H1 (cell line): Measurements from ENCODE around the gene MRPL16. TPM values are rescaled to one million over a fixed set of nuclear protein-coding genes. Genes with fewer than 3 reads are reported as not detected.

Experiments used
- CTCF ChIA-PET: fragments of 300-600 bp; sonication (Branson Sonifier 250); formaldehyde crosslinking; loops from one replicate; lab custom pipeline; 2021; ENCODE audit not compliant: partially characterized antibody; lab: Charles Lee
- POLR2A ChIA-PET: fragments of 300-600 bp; sonication (Branson Sonifier 250); formaldehyde crosslinking; loops from one replicate; lab custom pipeline; 2021; ENCODE audit warnings: inconsistent platforms; ENCODE audit not compliant: partially characterized antibody; lab: Charles Lee
- DNase-seq, 2 experiments: peaks; one replicate each; pipeline versions ENCODE4 v3.0.0 to v3.0.0-alpha.2; 2010 to 2022; ENCODE audit warnings: low spot score in 2 of 2, low read depth in 1 of 2, mixed read lengths in 1 of 2
- FAIRE-seq: peaks from 2 replicates; lab custom pipeline; 2011; peaks lifted over from hg19 to GRCh38; lab: Jason Lieb, UNC
- H2AFZ ChIP-seq: 2 replicates; pipeline ENCODE4 v1.8.1; 2012; ENCODE audit warnings: low read length, inconsistent platforms
- H2AK5ac ChIP-seq: 2 replicates; pipeline ENCODE4 v1.6.1; 2013; ENCODE audit warnings: low read depth, low read length
- H2BK120ac ChIP-seq: replicated peaks from 2 replicates; pipeline ENCODE3; 2013; ENCODE audit warnings: low read depth, low read length, inconsistent platforms
- H2BK12ac ChIP-seq: 2 replicates; pipeline ENCODE4 v1.6.1; 2013; ENCODE audit warnings: low read depth, low read length
- H2BK15ac ChIP-seq: 2 replicates; pipeline ENCODE4 v1.6.1; 2013; ENCODE audit warnings: low read length
- H2BK20ac ChIP-seq: 2 replicates; pipeline ENCODE4 v1.6.1; 2013; ENCODE audit warnings: low read length
- H2BK5ac ChIP-seq: 2 replicates; pipeline ENCODE4 v1.6.1; 2013; ENCODE audit warnings: low read depth, low read length
- H3K14ac ChIP-seq: 2 replicates; pipeline ENCODE4 v1.6.1; 2013; ENCODE audit warnings: inconsistent platforms; ENCODE audit not compliant: insufficient read length
- H3K18ac ChIP-seq: 2 replicates; pipeline ENCODE4 v1.6.1; 2013; ENCODE audit warnings: low read length; ENCODE audit errors: extremely low read depth
- H3K23ac ChIP-seq: 2 replicates; pipeline ENCODE4 v1.6.1; 2013; ENCODE audit warnings: inconsistent platforms; ENCODE audit not compliant: insufficient read length
- H3K23me2 ChIP-seq: 2 replicates; pipeline ENCODE4 v1.6.1; 2013; ENCODE audit warnings: low read depth, low read length
- H3K27ac ChIP-seq: 2 replicates; pipeline ENCODE4 v1.6.1; 2011; ENCODE audit warnings: low read depth, low read length, inconsistent platforms
- H3K27me3 ChIP-seq, 4 experiments: replicated peaks in 1 of 4; 1 replicate in 1 of 4; 2 replicates in 3 of 4; pipeline versions ENCODE4 v1.6.1 to v1.8.1; 2011 to 2013; ENCODE audit warnings: low read length in 3 of 4, mild to moderate bottlenecking in 3 of 4, inconsistent platforms in 2 of 4, mixed read lengths in 2 of 4, moderate library complexity in 1 of 4; ENCODE audit not compliant: control insufficient read depth in 3 of 4, insufficient read depth in 3 of 4; ENCODE audit errors: extremely low read depth in 1 of 4
- H3K36me3 ChIP-seq, 4 experiments: 2 replicates each; pipeline versions ENCODE4 v1.6.1 to v1.8.1; 2011 to 2013; ENCODE audit warnings: mild to moderate bottlenecking in 4 of 4, low read length in 3 of 4, moderate library complexity in 2 of 4, control low read depth in 1 of 4, inconsistent platforms in 1 of 4; ENCODE audit not compliant: insufficient read depth in 4 of 4, control insufficient read depth in 2 of 4
- H3K4ac ChIP-seq: replicated peaks from 2 replicates; pipeline ENCODE3; 2013; ENCODE audit warnings: low read length, low read depth, mixed read lengths, inconsistent platforms; ENCODE audit not compliant: insufficient read length
- H3K4me1 ChIP-seq, 4 experiments: replicated peaks in 1 of 4; 1 replicate in 1 of 4; 2 replicates in 3 of 4; pipeline versions ENCODE4 v1.6.1 to v1.8.1; 2011 to 2013; ENCODE audit warnings: low read length in 3 of 4, inconsistent platforms in 2 of 4, mixed read lengths in 1 of 4; ENCODE audit not compliant: insufficient read depth in 4 of 4, control insufficient read depth in 3 of 4
- H3K4me2 ChIP-seq, 2 experiments: 2 replicates each; pipeline versions ENCODE4 v1.6.1 to v1.8.1; 2011 to 2013; ENCODE audit warnings: low read depth in 2 of 2, low read length in 2 of 2, control low read depth in 1 of 2, inconsistent platforms in 1 of 2, mild to moderate bottlenecking in 1 of 2; ENCODE audit not compliant: insufficient read depth in 1 of 2
- H3K4me3 ChIP-seq, 4 experiments: fragments of 200-600, 300-600 bp in 1 of 4; sonication (generic), shearing (Covaris generic), sonication (Bioruptor Twin) in 1 of 4; 2 replicates each; pipeline versions ENCODE4 v1.5.1 to v1.8.1; 2011 to 2016; ENCODE audit warnings: low read length in 4 of 4, low read depth in 3 of 4, control low read depth in 2 of 4, inconsistent platforms in 2 of 4, mild to moderate bottlenecking in 2 of 4, mixed read lengths in 1 of 4, moderate library complexity in 1 of 4; ENCODE audit not compliant: insufficient read depth in 2 of 4; ENCODE audit errors: extremely low read depth in 1 of 4
- H3K56ac ChIP-seq: replicated peaks from 2 replicates; pipeline ENCODE3; 2013; ENCODE audit warnings: low read depth, mild to moderate bottlenecking, mixed read lengths, low read length, inconsistent platforms; ENCODE audit not compliant: insufficient read length
- H3K79me1 ChIP-seq: 2 replicates; pipeline ENCODE4 v1.6.1; 2013; ENCODE audit warnings: low read depth, low read length, control low read depth
- H3K79me2 ChIP-seq, 2 experiments: 2 replicates each; pipeline versions ENCODE4 v1.6.1 to v1.8.1; 2012 to 2013; ENCODE audit warnings: low read length in 2 of 2, mild to moderate bottlenecking in 2 of 2, inconsistent platforms in 1 of 2; ENCODE audit not compliant: insufficient read depth in 2 of 2, control insufficient read depth in 1 of 2
- H3K9ac ChIP-seq, 4 experiments: replicated peaks in 1 of 4; 1 replicate in 1 of 4; 2 replicates in 3 of 4; pipeline versions ENCODE4 v1.6.1 to v1.8.1; 2011 to 2013; ENCODE audit warnings: low read depth in 3 of 4, low read length in 3 of 4, control low read depth in 2 of 4, mild to moderate bottlenecking in 2 of 4, moderate library complexity in 2 of 4, inconsistent platforms in 1 of 4; ENCODE audit errors: extremely low read depth in 1 of 4
- H3K9me3 ChIP-seq, 2 experiments: 2 replicates each; pipeline versions ENCODE4 v1.6.1 to v1.8.1; 2012 to 2013; ENCODE audit warnings: mild to moderate bottlenecking in 2 of 2, moderate library complexity in 2 of 2, control low read depth in 1 of 2, inconsistent platforms in 1 of 2, low read depth in 1 of 2, low read length in 1 of 2, mixed read lengths in 1 of 2; ENCODE audit not compliant: insufficient read depth in 2 of 2
- H4K20me1 ChIP-seq, 2 experiments: replicated peaks in 1 of 2; 2 replicates each; pipeline versions ENCODE3 to v1.8.1; 2011 to 2013; ENCODE audit warnings: inconsistent platforms in 2 of 2, low read length in 2 of 2, mild to moderate bottlenecking in 1 of 2; ENCODE audit not compliant: insufficient read depth in 2 of 2, control insufficient read depth in 1 of 2
- H4K5ac ChIP-seq: 2 replicates; pipeline ENCODE4 v1.6.1; 2013; ENCODE audit warnings: low read length, low read depth, mixed read lengths, inconsistent platforms; ENCODE audit not compliant: insufficient read length
- H4K8ac ChIP-seq: 2 replicates; pipeline ENCODE4 v1.8.0; 2013; ENCODE audit warnings: mild to moderate bottlenecking, moderate library complexity, low read length, inconsistent platforms; ENCODE audit not compliant: insufficient read depth; ENCODE audit errors: extremely low read depth
- H4K91ac ChIP-seq: replicated peaks from 2 replicates; pipeline ENCODE3; 2013; ENCODE audit warnings: low read length, mixed read lengths, inconsistent platforms; ENCODE audit not compliant: insufficient read length
- CHD2 ChIP-seq: IDR thresholded peaks from 2 replicates; pipeline ENCODE4 v1.6.1; 2012; ENCODE audit warnings: low read length, improper control_type of control experiment
- EGR1 ChIP-seq: IDR thresholded peaks from 2 replicates; pipeline ENCODE4 v1.6.1; 2011; ENCODE audit warnings: low read depth, low read length, borderline replicate concordance
- EZH2 ChIP-seq: fragments of 200-600 bp; sonication (generic); IDR thresholded peaks from 2 replicates; pipeline ENCODE4 v1.7.1; 2012; ENCODE audit warnings: low read depth, mild to moderate bottlenecking, moderate library complexity, low read length, inconsistent platforms; ENCODE audit not compliant: severe bottlenecking
- FOSL1 ChIP-seq: IDR thresholded peaks from 2 replicates; pipeline ENCODE4 v1.6.1; 2011; ENCODE audit warnings: mild to moderate bottlenecking, low read depth, low read length, moderate library complexity; ENCODE audit not compliant: insufficient read depth
- JUND ChIP-seq: IDR thresholded peaks from 2 replicates; pipeline ENCODE4 v1.6.1; 2011; ENCODE audit warnings: mild to moderate bottlenecking, improper control_type of control experiment, low read length
- MAX ChIP-seq: IDR thresholded peaks from 2 replicates; pipeline ENCODE4 v1.6.1; 2012; ENCODE audit warnings: inconsistent platforms
- NRF1 ChIP-seq: IDR thresholded peaks from 2 replicates; pipeline ENCODE4 v1.6.1; 2011; ENCODE audit warnings: mild to moderate bottlenecking, low read depth, low read length, improper control_type of control experiment
- POU5F1 ChIP-seq: IDR thresholded peaks from 2 replicates; pipeline ENCODE4 v1.6.1; 2011; ENCODE audit warnings: low read depth, mild to moderate bottlenecking, low read length, moderate library complexity
- RAD21 ChIP-seq, 2 experiments: IDR thresholded peaks in 1 of 2; conservative IDR thresholded peaks in 1 of 2; 2 replicates each; pipeline ENCODE4 v1.6.1; 2011; ENCODE audit warnings: low read depth in 2 of 2, low read length in 2 of 2, improper control_type of control experiment in 1 of 2, inconsistent platforms in 1 of 2, mild to moderate bottlenecking in 1 of 2, moderate library complexity in 1 of 2
- RNF2 ChIP-seq: fragments of 200-900, 300-1000 bp; sonication (generic); IDR thresholded peaks from 2 replicates; pipeline ENCODE4 v1.7.1; 2016; ENCODE audit warnings: borderline replicate concordance, low read depth, mild to moderate bottlenecking, antibody characterized with exemption, low read length; ENCODE audit not compliant: poor library complexity, severe bottlenecking; ENCODE audit errors: missing control alignments
- SIX5 ChIP-seq: IDR thresholded peaks from 2 replicates; pipeline ENCODE4 v1.6.1; 2011; ENCODE audit warnings: mild to moderate bottlenecking, low read depth, low read length
- SP1 ChIP-seq: IDR thresholded peaks from 2 replicates; pipeline ENCODE4 v1.6.1; 2011; ENCODE audit warnings: low read depth, low read length
- TCF12 ChIP-seq: IDR thresholded peaks from 2 replicates; pipeline ENCODE4 v1.6.1; 2011; ENCODE audit warnings: low read depth, mild to moderate bottlenecking, low read length
- ZNF274 ChIP-seq: IDR thresholded peaks from 2 replicates; pipeline ENCODE4 v1.7.0; 2012; ENCODE audit warnings: low read length, borderline replicate concordance; ENCODE audit errors: extremely low read depth
- WGBS, 2 experiments: shearing (Covaris generic) in 1 of 2; methylation state at CpG; one replicate each; pipeline versions ENCODE4 v1.1.6 to v1.1.7; 2013 to 2015; ENCODE audit warnings: low lambda C conversion rate in 2 of 2, mixed read lengths in 2 of 2, inconsistent platforms in 1 of 2, low coverage in 1 of 2, missing lambda C conversion rate in 1 of 2; ENCODE audit not compliant: insufficient replicate concordance in 2 of 2, insufficient coverage in 1 of 2, insufficient read length in 1 of 2; ENCODE audit errors: extremely low coverage in 1 of 2, missing lambda C conversion rate in 1 of 2; 5-methylcytosine and 5-hydroxymethylcytosine counted together
- polyA plus RNA-seq, 7 experiments: library from polyadenylated mRNA; depleted of rRNA in 3 of 7; stranded (reverse) in 5 of 7; unstranded in 2 of 7; fragments of >200 nt in 5 of 7; fragments of 200-250 nt in 2 of 7; gene quantifications; 1 replicate in 5 of 7; 2 replicates in 1 of 7; 4 replicates in 1 of 7; pipeline versions ENCODE4 v1.2.1 to v1.2.3, GENCODE V29; 2011 to 2013; ENCODE audit warnings: missing spikeins in 2 of 7, mixed read lengths in 2 of 7
- total RNA-seq: library from RNA; stranded (reverse); fragmentation: NEBNext Ultra II Directional; extraction: Animal tissue kit (Norgen Biotek cat#: 25700); gene quantifications from 2 replicates; pipeline ENCODE4 v1.2.1, GENCODE V29; 2021

The MRPL16 gene
- total and polyA plus RNA-seq, 2 of the 8 experiments (the other 6 are each of a cell fraction or from before 2014, with no cell fraction given): 69.2 to 79.8 TPM

GRCh38 chr11:59770869-59771268 is 39.7 kb downstream of the MRPL16 start:
- Histone ChIP-seq H3K4ac (no peak overlapping the region), H3K4me1 (no peaks in the 10 kb centered on the region), H3K18ac (no peak overlapping the region), H4K20me1 (peaks cover 10 to 19% of the 10 kb centered on the region in 2 experiments), H2AK5ac (no peak overlapping the region), H2BK15ac (no peak overlapping the region), H2BK12ac (no peak overlapping the region), H4K5ac (no peak overlapping the region), H3K27ac (no peak overlapping the region), H3K4me3 (no peak overlapping the region), H2BK20ac (no peak overlapping the region), H3K9ac (no peak overlapping the region), H4K91ac (no peak overlapping the region), H4K8ac (no peak overlapping the region), H3K23me2 (peaks cover 7% of the 10 kb centered on the region; the same call in 1 of the 2 replicates), H3K14ac (no peak overlapping the region), H3K79me2 (peaks cover 6 to 60% of the 10 kb centered on the region in 2 experiments), H3K56ac (no peak overlapping the region), H3K4me2 (no peak overlapping the region), H3K79me1 (peaks cover 9% of the 10 kb centered on the region), H3K27me3 (no peaks in the 10 kb centered on the region), H3K9me3 (no peaks in the 10 kb centered on the region), H3K23ac (no peak overlapping the region), H3K36me3 (peaks cover 2 to 18% (median 9%) of the 10 kb centered on the region in 4 experiments; a peak in 5 of 8 replicates), H2BK120ac (no peak overlapping the region), H2BK5ac (no peak overlapping the region), H2AFZ (no peak overlapping the region)
- DNase-seq (no peak), FAIRE-seq (no peak)
- POLR2A ChIA-PET: interaction anchor here (0.9 to 1.1 kb wide), 2 partner anchors 11 to 15 kb away, joined by 3 to 5 read pairs; partner anchors contain the start of gene STX3
- 98% methylated on average over 8 of the region's 8 CpGs; no CpG with 5 or more reads in 1 of the 2 experiments for WGBS, 2 experiments
- CTCF ChIA-PET: interaction anchor here (0.9 to 2.3 kb wide), 2 partner anchors 15 to 16 kb away, joined by 3 to 7 read pairs; no protein-coding TSS in a partner anchor
- TF ChIP-seq RNF2 (no peak), RAD21 (IDR thresholded peaks at IDR 0.05 in 1 of 2, conservative IDR thresholded peaks at IDR 0.05 in 1 of 2; ENCODE audit: low read depth in 2 of 2, low read length in 2 of 2) (no peak), CHD2 (no peak), EGR1 (no peak), FOSL1 (no peak), NRF1 (no peak), SIX5 (no peak), SP1 (no peak), ZNF274 (no peak), EZH2 (no peak), TCF12 (no peak), MAX (no peak), JUND (no peak), POU5F1 (no peak)
